Motor neuron (in vitro differentiated cells): ENCODE results near the gene TWIST1. TPM values are rescaled to one million over a fixed set of nuclear protein-coding genes. Genes with fewer than 3 reads are reported as not detected.

Source experiments
- ATAC-seq, 8 experiments: fragments of 200-7000 bp; cut with Tn5 transposase; replicated peaks in 6 of 8; 2 replicates each; pipeline ENCODE4 v1.8.0; 2021; ENCODE audit warnings: mild to moderate bottlenecking in 8 of 8, moderate library complexity in 8 of 8
- H3K27ac ChIP-seq, 2 donors: fragments of 250-450 bp; sonication (Bioruptor Pico); 2 replicates each; pipeline ENCODE4 v1.9.0; 2021; ENCODE audit warnings: antibody characterized with exemption in 2 of 2, mild to moderate bottlenecking in 2 of 2, moderate library complexity in 1 of 2
- H3K4me1 ChIP-seq, 2 donors: fragments of 250-450 bp; sonication (Bioruptor Pico); replicated peaks in 1 of 2; 2 replicates each; pipeline ENCODE4 v1.6.1; 2021; ENCODE audit warnings: antibody characterized with exemption in 2 of 2, mild to moderate bottlenecking in 2 of 2, moderate library complexity in 1 of 2
- H3K4me3 ChIP-seq, 5 donors: fragments of 250-450 bp; sonication (Bioruptor Pico); 2 replicates each; pipeline ENCODE4 v1.9.0; 2021; ENCODE audit warnings: antibody characterized with exemption in 5 of 5, mild to moderate bottlenecking in 5 of 5, moderate library complexity in 4 of 5
- WGBS, 10 experiments: fragments of 450-650 bp; shearing (Covaris generic); methylation state at CpG; one replicate each; pipeline ENCODE4 v1.0.0; 2022; 5-methylcytosine and 5-hydroxymethylcytosine counted together
- in situ Hi-C, 9 experiments: fragments of 400-800 bp; cut with MboI; loops; one replicate each; pipeline ENCODE4 v1.15.0; 2021; ENCODE audit warnings: low sequenced_read_pairs in 9 of 9, low pct_unique_long_range_greater_than_20kb in 2 of 9; ENCODE audit not compliant: unreplicated experiment in 9 of 9
- total RNA-seq, 8 experiments: library from RNA; unstranded; fragments of 300-600 nt; gene quantifications; 2 replicates each; pipeline versions ENCODE4 v1.2.3 to v1.2.4, GENCODE V29; 2022

Gene TWIST1
- total RNA-seq, 8 experiments from 2014 or later, result 0.60 to 327 (median 13.8) TPM

DNA sequence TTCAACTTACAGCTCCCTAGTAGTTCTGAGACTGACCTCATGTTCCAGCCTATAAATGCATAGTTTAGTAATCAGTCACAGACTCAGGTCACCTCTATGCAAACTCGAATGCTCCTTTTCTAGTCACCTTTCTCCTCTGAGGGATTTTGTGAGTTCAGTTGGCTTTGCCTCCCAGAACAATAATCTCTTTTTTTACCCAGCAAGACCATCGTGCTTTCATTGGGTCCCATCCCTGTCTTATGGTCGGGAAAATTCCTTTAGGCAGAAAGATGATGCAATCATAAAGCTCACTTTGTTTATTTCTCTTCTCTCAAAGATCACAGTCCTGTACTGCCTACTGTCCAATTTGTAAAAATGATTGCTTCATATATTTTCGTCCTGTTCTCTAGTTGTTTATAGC is 38.4 kb downstream of the TWIST1 start:
- peak in 1 of 8 experiments; percentile 12 for ATAC-seq
- no peak overlapping the region for H3K27ac ChIP-seq
- H3K4me3 ChIP-seq, result no peak overlapping the region
- peaks cover 0 to 3% of the 10 kb centered on the region in 2 donors for H3K4me1 ChIP-seq
- 10 to 100% (median 84%) methylated on average over 1 to 4 of the region's 4 CpGs for WGBS, 10 experiments
- in situ Hi-C loops, result no loop called here

DNA sequence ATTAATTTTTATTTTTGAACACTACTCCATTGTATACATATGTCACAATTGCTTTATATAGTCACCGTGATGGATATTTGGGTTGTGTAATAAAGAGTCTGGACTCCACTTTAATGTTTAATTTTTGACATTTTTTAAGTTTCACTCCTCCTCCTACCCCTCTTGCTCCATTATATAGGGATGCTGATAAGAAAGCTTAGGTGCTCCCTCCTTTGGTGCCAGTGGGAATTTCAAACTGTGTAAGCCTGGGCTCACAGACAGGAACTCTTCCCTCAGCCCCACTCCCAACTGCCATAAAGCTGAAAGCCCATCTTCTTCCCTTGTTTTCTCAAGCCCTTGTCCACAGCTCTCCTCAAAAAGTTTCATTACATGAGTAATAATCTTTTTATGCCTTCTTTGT is 47.6 kb downstream of the TWIST1 start:
- Histone ChIP-seq H3K27ac (no peak overlapping the region), H3K4me1 (no peaks in the 10 kb centered on the region), H3K4me3 (no peak overlapping the region)
- in situ Hi-C loops, result no loop called here
- ATAC-seq, result peak in 1 of 8 experiments; percentile 24
- 64 to 100% (median 100%) methylated on average over 1 of the region's 1 CpG; no CpG with 5 or more reads in 2 of the 10 experiments for WGBS, 10 experiments

DNA sequence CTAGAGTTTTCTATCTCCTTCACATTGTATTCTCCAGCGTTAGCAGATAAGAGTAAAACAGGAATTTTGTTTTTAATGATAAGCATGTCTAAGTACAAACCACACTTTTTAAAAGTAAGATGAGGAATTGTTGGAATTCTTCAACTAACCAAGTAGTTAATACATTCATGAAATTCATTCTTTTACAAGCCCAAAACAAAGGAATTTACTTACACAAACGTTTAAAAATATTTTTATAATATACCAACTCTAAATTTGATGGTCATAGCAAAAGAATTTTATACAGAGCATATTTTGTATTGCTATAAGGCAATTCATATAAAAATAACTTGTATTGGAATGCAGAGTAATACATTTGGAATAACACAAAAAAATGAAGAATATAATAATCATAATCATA is 51.3 kb downstream of the TWIST1 start:
- Histone ChIP-seq H3K27ac (no peak overlapping the region), H3K4me3 (no peak overlapping the region), H3K4me1 (no peaks in the 10 kb centered on the region)
- in situ Hi-C loops, result no loop called here
- ATAC-seq, result no peak
- 17 to 79% (median 56%) methylated on average over 1 to 2 of the region's 2 CpGs; no CpG with 5 or more reads in 1 of the 10 experiments for WGBS, 10 experiments

Other genes starting within 250 kb of the TWIST1 start
- gene FERD3L, start 27.8 kb upstream of the TWIST1 start, total RNA-seq, result 1 to 10 TPM in 1 of 8 experiments, under 1 TPM in 1, not detected in 6; 0.61 to 1.5 TPM